ENCODE measurements around the gene PRKN.

DNA sequence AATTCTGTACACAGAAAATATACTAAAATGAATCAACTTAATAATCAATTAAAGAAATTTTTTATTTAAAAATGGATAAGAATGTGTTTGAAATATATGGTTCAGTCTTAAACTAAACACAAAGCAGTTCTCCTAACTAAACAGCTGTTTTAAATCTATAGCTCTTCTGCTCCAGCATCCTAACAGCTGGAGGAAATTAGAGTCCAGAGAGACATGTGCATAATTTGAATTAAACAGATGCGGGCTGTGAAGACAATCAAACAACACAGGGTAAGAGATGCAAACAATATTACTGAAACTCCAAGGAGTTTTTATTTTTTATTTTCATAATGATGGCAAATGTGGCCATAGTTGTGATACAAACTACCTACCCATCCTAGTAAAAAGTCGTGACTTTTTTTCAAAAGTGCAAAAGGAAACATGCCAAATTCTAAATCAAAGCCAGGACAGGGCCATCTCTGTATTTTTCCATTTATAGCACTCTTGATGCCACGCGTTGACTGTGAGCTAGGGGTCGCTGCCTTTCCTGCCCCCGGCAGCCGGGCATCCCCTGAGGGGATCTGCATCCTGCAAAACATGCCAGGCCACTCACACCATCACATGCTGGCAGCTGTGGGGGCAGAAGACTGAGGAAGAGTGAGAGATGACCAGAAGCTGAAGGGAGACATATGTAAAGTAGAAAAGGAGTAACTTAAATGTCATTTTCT is 310.6 kb downstream of the PRKN start:
- TF ChIP-seq CTCF (IDR thresholded peaks at IDR 0.05; ENCODE audit: low read depth, low read length) (no peak), MAX (IDR thresholded peaks at IDR 0.05; ENCODE audit: low read depth, low read length) (no peak), POLR2A (IDR thresholded peaks at IDR 0.05; ENCODE audit: extremely low read depth, insufficient read length) (no peak), MYC (IDR thresholded peaks at IDR 0.05; ENCODE audit: low read depth, low read length) (no peak)
